HG03432 (cell line): Measurements from ENCODE around the gene RHD.
"Not testable (repeated sequence)": the region's sequence is repeated elsewhere in the genome, so short reads cannot be mapped to it uniquely, and the experiment has no call there.

Source experiments
- ATAC-seq: cut with Tn5 transposase; IDR thresholded peaks from one replicate; pipeline ENCODE4 v1.9.1; 2021; ENCODE audit warnings: mild to moderate bottlenecking, moderate library complexity; ENCODE audit not compliant: unreplicated experiment

The RHD gene

GRCh38 chr1:25347556-25347955, 75.2 kb downstream of the RHD start:
- ATAC-seq = no peak

GRCh38 chr1:25349606-25350005, 77.3 kb downstream of the RHD start:
- ATAC-seq = no peak

GRCh38 chr1:25355841-25356395, 83.6 kb downstream of the RHD start:
- no peak for ATAC-seq

GRCh38 chr1:25356441-25356840, 84.1 kb downstream of the RHD start:
- no peak for ATAC-seq

GRCh38 chr1:25356848-25357247, 84.5 kb downstream of the RHD start:
- ATAC-seq = no peak

GRCh38 chr1:25360596-25361581, 88.6 kb downstream of the RHD start:
- ATAC-seq = no peak

- ATAC-seq = no peak
Observed at GRCh38 chr1:25361901-25362300, 89.6 kb downstream of the RHD start.

- ATAC-seq = not testable (repeated sequence)
Observed at GRCh38 chr1:25362634-25363559, 90.6 kb downstream of the RHD start.

- ATAC-seq = no peak
Observed at GRCh38 chr1:25369241-25369640, 96.9 kb downstream of the RHD start.

GRCh38 chr1:25369691-25370271, 97.5 kb downstream of the RHD start:
- ATAC-seq = not testable (repeated sequence)

GRCh38 chr1:25371757-25372156, 99.4 kb downstream of the RHD start:
- ATAC-seq = not testable (repeated sequence)

GRCh38 chr1:25378367-25378766, 106.1 kb downstream of the RHD start:
- not testable (repeated sequence) for ATAC-seq
